ENCODE measurements around the gene ACTRT2.

- TF ChIP-seq CTCF (conservative IDR thresholded peaks at IDR 0.05; ENCODE audit: low read depth, low read length): no peak
- no peak for TF ChIP-seq EZH2 (IDR thresholded peaks at IDR 0.05; ENCODE audit: borderline replicate concordance, low read depth, low read length, poor library complexity, severe bottlenecking)
Measured at GRCh38 chr1:2991753-2992495, 29.3 kb upstream of the ACTRT2 start.
